Midbrain (tissue), 1 donor: ENCODE measurements around the gene ASXL2.
A peak's percentile ranks its signal among the peaks of the same experiment; 100 is the strongest.
"Not testable (repeated sequence)": the region's sequence is repeated elsewhere in the genome, so short reads cannot be mapped to it uniquely, and the experiment has no call there.

Source experiments
- DNase-seq: peaks from one replicate; lab custom pipeline; 2025; lab: John Stamatoyannopoulos, UW

ASXL2 gene

DNA sequence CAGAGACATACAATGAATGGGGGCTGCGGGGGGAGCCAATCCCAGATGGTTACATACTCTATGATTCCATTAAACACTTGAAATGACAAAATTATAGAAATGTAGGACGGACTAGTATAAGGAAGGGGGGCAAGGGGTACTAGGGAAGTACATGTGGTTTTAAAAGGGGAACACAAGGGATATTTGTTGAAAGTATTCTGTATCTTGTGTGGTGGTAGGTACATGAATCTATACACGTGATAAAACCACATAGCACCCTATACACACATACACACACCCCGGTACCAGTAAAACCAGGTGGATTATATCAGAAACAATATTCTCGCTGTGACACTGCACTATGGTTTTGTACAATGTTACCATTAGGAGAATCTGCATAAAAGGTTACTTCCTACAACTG is 45.4 kb downstream of the ASXL2 start:
- DNase-seq, result no peak

DNA sequence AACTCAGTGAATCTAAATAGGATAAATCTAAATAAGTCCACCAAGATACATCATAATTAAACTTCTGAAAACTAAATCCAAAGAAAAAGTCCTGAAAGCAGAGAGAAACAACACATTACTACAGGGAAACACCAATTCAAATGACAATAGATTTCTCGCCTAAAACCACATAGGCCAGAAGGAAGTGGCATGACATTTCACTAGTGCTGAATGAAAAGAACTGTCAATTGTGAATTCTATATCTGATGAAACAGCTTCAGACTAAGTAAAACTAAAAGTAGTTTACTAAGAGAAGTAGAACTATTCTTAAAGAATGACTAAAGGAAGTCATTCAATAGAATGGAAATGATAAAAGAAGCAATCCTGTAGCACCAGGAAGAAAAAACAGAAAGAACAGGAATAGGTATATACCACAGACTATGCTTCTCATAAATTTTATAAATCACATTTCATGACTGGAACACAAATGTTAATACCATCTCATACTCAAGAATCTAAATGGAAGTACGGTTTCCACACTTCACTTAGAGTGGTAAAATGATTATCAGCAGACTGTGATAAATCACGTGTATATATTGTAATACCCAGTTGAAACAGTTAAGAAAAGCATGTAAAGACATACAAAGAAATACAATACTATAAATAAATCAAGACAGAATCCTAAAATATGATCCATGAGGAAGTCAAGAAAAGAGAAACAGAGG is 46.4 kb downstream of the ASXL2 start:
- DNase-seq, result no peak

DNA sequence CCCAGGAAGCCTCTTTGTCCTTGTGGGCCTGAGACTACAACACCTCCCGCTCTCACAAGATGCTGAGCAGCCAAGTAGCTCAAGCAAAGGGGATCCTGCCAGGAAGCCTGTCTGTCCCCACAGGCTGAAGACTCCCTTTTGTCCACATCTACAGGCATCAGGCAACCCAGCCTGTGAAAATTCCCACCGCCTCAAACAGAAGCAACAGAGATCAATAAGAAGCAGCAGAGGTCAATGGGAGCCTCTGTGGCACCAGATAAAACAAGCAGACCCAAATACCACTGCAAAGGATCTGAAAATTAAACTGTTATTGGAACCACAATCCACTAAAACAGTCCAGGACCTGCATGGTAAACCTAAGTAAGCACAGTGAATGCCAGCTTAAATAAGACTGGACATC is 48.5 kb downstream of the ASXL2 start:
- no peak for DNase-seq

DNA sequence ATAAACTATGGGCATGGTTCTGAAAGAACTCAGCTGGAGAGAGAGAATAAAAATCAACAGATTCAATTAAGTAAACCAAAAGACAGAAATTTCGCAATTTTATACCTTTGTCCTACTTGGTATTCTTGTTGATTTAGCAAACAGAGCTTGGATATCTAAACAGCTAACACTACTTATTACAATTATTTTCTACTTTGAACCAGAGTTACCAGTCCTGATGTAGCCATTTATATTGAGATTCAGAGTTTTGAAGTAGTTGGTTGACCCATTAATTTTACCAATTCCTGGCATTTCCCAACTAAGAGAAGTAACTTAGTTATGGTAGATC is 48.9 kb downstream of the ASXL2 start:
- no peak for DNase-seq

DNA sequence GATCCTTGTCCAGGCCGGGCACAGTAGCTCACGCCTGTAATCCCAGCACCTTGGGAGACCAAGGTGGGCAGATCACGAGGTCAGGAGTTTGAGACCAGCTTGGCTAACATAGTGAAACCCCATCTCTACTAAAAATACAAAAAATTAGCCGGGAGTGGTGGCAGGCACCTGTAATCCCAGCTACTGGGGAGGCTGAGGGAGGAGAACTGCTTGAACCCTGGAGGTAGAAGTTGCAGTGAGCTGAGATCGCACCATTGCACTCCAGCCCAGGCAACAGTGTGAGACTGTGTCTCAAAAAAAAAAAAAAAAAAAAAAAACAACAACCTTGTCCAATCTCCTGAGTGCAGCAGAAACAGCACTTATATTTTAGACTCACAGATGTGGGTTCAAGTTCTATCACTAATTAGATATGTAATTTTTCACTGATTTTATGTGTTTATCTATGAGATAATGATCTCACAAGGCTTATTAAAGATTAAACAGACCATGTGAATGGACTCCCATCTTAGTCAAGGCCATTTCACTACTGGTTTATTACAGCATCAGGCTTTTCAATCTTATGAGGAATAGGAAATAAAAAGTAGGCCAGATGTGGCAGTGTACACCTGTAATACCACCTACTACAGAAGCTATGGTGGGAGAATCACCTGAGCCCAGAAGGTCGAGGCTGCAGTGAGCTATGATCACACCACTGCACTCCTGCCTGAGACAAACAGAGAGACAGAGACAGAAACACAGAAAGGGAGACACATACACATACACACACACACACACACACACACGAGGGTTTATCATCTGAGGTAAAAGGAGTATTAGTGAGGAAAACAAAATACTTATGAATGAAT is 49.5 kb downstream of the ASXL2 start:
- not testable (repeated sequence) for DNase-seq

DNA sequence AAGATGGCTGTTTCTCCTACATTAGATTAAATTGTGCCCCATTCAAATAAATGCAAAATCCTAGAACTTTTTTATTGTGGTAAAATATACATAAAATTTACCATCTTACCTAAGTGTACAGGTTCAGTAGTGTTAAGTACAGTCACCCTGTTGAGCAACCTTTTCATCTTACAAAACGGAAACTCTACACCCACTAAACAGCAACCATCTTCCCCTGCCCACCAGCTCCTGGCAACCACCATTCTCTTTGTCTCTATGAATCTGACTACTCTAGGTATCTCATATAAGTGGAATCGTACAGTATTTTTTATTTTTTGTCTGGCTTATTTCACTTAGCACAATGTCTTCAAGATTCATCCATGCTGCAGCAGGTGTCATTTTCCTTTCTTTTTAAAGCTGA is 53.0 kb downstream of the ASXL2 start:
- no peak for DNase-seq

DNA sequence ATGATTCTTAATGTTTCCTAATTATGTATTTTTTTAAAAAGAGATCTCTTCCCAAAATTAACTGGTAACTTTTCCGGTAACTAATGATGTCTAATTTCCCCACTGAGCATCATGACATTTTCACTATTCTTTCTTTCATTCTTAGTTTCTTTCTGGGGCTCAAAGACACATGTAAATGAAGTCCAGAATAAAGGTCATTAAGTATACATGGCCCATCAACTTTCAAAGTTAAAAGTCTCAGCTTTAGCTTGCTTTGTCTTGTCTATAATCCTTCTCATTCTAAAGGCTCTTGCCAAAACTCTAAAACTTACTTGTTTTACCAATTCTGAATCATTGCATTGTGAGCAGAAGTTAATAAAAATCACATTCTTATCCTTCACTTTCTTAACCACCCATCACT is 53.6 kb downstream of the ASXL2 start:
- DNase-seq, result no peak

DNA sequence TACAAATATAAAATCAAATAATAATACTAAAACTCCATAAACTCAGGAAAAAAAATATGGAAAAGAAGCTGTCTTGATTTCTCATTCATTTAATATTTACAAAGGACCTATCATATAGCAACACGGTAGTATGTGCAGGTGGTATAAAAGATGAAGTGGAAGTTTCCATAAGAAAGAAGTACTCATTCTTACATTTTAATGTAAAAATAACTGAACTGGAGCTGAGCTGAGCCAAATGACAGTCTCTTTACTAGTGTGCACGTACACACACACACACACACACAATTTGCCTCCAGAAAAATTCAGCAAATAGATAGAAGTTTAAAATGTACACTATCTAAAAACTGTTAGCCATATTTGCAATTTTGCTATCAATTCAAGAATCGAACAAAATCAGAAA is 54.1 kb downstream of the ASXL2 start:
- DNase-seq, result no peak

DNA sequence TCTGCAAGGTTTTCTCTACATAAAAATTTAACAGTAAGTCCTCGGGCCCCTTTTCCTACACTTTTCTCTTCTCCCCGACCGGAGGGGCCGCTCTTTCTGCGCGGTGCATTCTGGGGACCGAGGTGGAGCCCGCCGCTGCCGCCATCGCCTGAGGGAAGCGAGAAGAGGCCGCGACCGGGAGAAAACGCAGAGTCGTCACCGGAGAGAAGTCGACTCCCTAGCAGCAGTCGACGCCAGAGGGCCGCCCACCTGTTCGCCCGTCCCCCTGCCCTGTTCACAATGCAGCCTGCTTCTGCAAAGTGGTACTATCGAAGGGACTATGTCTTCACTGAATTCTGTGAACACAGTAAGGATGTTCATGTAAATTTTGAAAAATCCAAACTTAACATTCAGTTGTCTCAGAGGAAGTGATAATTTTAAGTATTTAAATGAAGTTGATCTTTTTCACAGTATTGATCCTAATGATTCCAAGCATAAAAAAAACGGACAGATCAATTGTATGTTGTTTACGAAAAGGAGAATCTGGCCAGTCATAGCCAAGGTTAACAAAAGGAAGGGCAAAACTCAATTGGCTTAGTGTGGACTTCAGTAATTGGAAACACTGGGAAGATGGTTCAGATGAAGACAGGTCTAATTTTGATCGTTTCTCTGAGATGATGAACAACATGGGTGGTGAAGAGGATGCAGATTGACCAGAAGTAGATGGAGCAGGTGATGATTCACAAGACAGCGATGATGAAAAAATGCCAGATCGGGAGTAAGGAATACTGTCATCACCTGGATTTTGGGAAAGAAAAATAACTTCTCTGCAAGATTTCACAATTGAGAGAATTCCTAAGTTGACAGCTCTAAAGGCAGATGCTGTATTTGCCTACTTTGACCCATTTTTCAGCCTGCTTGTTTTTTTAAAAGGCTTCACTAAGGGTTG is 55.8 kb downstream of the ASXL2 start:
- DNase-seq, result peak; percentile 17

DNA sequence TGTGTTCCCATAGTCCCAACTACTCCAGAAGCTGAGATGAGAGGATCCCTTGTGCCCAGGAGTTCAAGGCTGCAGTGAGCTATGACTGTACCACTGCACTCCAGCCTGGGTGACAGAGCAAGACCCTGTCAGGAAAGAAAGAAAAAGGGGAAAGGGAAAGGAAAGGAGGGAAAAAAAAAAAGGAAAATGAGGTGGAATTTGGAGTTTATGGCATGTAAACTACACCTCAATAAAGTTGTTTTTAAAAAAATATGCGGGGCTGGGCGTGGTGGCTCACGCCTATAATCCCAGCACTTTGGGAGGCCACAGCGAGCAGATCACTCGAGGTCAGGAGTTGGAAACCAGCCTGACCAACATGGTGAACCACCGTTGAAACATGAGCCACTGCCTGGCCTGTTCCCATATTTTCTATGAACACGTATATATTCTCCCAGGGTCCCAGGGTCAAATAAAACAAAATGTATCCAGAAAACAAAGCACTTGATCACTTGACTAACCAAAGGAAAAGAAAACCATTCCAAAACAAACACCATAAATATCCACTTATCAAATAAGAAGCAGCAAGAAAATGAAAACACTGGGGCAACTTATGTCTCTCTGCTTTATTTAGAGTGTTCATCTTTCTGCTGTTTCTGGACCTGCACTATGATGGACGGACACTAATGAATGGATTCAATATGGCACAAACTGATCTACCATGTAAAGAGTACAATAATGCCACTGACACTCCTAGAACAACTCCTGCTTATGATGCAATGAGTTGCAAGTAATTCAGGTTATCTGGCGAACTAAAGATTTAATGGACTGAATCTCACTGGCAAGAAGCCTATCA is 56.8 kb downstream of the ASXL2 start:
- DNase-seq, result no peak

DNA sequence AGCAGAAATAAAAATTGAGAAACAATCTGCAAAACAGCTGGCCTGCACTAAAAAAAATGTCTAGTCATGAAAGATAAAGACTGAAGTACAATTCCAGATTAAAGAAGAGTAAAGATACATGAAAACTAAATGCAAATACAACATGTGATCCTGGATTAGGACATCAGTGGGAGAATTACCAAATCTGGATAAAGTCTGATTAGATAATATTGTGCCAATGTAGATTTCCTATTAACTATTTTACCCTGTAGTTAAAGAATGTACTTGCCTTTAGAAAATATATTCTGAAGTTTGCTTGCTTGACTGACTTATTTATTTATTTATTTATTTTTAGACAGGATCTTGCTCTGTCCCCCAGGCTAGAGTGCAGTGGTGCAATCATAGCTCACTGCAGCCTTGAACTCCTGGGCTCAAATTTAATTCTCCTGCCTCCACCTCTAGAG is 58.7 kb downstream of the ASXL2 start:
- DNase-seq, result no peak

DNA sequence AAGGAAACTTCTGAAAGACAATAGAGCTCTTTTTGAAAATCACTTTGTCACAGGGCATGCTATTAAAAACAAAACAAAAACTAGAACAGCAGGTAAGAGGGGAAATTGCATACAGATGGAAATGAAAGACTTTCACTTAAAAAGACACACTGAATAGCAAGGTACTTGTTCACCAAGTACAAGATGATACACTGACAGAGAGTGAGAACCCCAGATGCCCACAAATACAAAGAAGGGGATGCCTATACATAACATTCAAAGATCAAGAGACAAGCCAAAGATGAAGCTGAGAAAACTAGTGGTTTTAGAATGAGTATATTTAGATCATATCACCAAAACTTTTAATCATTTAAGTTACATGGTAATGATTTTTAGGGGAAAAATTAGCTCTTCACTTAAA is 60.7 kb downstream of the ASXL2 start:
- DNase-seq, result no peak

DNA sequence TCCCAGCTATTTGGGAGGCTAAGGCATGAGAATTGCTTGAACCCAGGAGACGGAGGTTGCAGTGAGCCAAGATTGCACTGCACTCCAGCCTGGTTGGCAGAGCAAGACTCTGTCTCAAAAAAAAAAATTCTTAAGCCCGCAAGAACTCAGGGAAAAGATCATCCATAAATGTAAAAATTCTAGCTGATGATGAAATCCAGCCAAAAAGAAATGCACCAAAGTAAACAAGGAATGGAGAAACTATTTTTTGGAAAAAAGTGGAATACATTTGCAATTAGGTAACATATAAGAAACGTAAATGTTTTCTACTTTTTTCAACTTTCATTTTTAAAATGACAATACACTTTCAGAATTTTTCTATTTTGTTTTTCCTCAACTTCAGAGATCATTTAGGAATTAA is 61.3 kb downstream of the ASXL2 start:
- DNase-seq, result no peak

DNA sequence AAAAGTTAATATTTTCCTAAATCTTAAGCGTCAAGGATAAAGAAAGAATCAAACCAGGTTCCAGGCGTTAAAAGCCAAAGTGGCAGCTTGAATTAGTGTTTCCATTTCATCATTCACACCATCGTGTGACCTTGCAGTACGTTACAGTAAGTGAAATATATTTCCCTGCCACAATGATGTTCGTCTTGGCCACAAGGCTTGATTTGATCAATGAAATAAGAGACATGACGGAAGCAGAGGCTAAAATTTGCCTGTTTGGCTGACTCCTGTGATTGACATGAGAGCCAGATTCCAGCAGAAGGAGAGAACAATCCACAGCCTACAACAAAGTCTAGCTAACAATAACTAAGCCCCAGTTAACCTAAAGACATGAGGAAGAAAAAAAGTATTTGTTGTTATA is 62.0 kb downstream of the ASXL2 start:
- DNase-seq, result no peak

DNA sequence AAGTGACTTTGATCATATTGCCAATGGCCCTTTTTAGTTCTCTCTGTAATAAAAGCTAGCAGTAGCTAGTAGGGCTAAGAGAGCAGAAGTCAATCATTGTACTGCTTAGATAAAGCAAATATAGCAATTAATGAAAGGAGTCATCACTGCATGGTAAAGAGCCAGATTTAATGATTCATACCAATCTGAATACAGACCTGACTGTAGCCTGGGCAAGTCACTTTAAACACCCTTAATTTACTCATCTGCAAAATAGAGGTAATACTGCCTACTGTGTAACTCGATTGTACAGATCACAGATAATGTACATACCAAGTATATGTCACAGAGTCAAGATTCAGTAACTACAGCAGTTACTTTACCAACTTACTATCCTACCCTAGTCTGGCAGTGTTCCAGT is 63.6 kb downstream of the ASXL2 start:
- DNase-seq, result no peak

DNA sequence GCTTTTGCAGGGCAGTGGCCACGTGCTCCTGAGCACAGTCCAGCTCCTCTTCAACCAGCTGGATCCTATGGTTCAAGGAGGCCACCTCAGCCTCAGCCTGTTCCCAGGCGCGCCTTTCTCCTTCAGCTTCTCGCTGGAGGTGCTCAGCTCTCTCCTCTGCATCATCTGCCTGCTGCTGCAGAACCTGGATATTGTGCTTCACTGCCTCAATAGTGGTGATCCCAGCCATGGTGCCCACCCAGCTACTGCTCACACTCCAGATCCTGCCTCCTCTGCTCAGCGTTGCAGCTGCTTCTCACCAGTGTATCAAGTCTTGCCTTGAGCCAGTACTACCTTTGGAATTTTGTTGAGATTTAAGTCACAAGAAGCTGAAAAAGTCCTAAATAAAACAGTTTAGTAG is 67.9 kb downstream of the ASXL2 start:
- no peak for DNase-seq

DNA sequence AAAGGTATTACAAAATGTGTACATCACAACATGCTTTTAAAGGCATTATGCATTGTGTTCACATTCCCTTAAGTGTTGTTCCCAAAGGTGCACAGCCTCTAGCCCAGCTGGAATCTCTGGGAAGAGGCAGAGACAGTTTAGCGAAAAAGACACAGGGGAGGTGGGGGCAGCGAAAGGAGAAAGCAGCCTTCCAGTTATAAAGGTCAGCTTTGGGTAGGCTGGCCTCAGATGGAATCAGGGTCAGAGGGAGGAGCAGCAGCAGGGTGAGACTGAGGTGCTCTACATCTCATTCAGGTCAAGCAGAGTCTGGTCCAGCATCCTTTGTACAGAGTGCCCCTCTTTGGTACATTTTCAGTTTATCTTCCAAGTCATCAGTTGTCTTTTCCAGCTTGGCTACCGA is 68.6 kb downstream of the ASXL2 start:
- no peak for DNase-seq

DNA sequence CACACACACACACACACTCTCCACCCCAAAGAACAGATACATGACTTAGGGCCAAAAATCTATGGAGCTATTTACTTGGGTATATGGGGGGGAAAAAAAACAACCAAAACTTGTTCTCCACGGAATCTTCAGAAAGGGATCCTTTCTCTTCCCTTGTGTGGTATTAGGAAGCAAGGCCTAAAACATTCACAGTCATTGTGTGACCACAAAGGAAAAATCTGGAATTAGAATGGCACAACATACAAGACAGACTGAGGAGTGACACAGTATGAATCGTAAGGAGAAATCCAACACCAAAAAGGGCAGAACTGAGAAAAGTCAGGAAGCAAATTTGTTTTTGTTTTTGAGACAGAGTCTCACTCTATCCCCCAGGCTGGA is 70.3 kb downstream of the ASXL2 start:
- no peak for DNase-seq

DNA sequence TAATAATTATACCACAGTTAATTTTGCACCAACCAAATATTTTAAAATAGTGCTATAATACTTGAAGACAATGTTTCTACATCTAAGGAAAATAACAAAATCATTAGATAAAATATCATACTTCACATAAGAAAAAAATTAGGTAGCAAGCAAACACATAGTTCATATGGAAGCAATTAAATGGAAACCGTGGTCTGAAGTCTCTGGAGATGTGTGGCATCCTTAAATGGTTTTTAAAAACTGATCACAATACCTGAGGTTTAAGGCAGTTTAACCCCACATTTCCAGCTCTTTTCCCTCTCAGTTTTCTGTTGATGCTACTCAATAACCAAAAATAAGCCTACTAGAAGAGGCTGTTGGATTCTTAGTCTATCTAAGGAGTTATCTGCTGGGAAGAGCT is 71.3 kb downstream of the ASXL2 start:
- no peak for DNase-seq

DNA sequence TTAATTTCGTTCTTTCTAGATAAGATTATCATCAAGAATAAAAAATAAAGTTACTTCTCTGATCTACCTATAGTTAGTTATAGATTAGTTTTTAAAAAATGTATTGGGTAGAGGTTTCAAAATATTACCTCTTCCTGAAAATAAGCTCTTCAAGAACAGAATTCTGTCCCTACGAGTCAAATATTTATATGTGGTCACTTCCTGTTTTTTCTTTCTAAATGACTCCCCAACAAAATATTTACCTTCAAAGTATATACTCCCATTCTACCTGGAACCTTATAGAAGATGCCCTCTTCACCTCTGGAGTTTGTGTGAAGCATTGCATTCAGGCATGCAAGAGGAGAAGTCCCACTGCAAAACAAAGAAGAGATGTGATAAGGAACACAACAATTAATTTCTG is 72.3 kb downstream of the ASXL2 start:
- no peak for DNase-seq

DNA sequence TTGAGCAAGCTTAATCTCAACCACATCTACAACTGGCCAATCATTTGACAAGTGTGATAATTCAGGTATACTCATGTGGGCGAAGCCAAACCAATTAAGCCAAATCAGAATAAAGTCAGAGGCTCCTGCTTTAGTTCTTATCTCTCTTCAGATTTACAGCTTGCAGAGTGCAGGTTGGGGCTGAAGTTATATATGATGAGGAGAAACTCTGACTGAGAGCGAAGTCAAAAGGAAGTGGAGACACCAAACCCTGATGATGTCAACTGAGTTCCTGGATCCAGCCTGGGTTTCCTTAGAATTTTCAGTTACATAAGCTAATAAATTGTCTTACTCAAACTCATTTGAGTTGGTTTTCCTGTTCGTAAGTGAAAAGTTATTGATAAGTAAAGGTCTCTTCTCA is 73.9 kb downstream of the ASXL2 start:
- DNase-seq, result no peak

DNA sequence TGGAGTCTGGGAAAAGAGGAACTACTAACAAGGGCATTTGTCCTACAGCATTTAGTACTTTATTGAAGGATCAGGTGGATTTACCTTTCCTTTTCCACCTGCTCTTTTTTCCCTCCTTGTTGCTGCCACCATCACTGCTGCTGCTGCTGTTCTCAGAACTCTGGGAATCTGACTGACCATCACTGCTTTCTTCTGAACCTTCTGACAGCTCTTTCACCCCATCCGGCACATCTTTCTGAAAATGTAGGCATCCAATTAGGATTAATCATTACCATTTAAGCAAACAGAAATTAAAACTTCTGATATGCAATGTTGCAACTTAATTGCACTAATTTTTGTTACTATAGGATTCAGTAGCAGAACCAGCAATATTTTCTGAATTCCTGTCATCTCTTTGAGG is 79.0 kb downstream of the ASXL2 start:
- no peak for DNase-seq
